Astrocyte (in vitro differentiated cells and primary cell): ENCODE measurements around the gene KYNU.

Experiments
- CTCF ChIP-seq: IDR thresholded peaks from 2 replicates; pipeline ENCODE4 v1.5.1; 2011; ENCODE audit warnings: low read depth, mild to moderate bottlenecking, inconsistent platforms, low read length, moderate library complexity; ENCODE audit not compliant: insufficient read depth
- EZH2 ChIP-seq: IDR thresholded peaks from 2 replicates; pipeline ENCODE4 v1.6.1; 2012; ENCODE audit warnings: mild to moderate bottlenecking, low read length, inconsistent platforms; ENCODE audit not compliant: insufficient read depth

GRCh38 chr2:142918624-142919023 lies 41.2 kb downstream of the KYNU start:
- TF ChIP-seq CTCF (no peak), EZH2 (no peak)
